K562 (cell line): Measurements from ENCODE around the gene NEDD4L. TPM values are rescaled to one million over a fixed set of nuclear protein-coding genes. Genes with fewer than 3 reads are reported as not detected.

Source experiments
- CBX8 ChIP-seq: fragments of 200-600 bp; sonication (generic); IDR thresholded peaks from 2 replicates; pipeline ENCODE4 v1.6.1; 2012; ENCODE audit warnings: borderline replicate concordance, mixed run types, low read depth, mild to moderate bottlenecking, moderate library complexity, mixed read lengths, low read length, control low read depth, inconsistent platforms; ENCODE audit not compliant: poor library complexity, severe bottlenecking; ENCODE audit errors: extremely low read depth
- CC2D1A ChIP-seq: fragments of 450-650 bp; IDR thresholded peaks from 2 replicates; pipeline ENCODE4 v1.6.1; 2017; ENCODE audit warnings: mild to moderate bottlenecking
- CEBPB ChIP-seq: fragments of 450-650 bp; IDR thresholded peaks from 2 replicates; pipeline ENCODE4 v1.6.1; 2016; ENCODE audit warnings: missing genetic modification characterization, missing compliant biosample characterization
- CREM ChIP-seq: IDR thresholded peaks from 2 replicates; pipeline ENCODE4 v1.6.1; 2014; ENCODE audit warnings: antibody characterized with exemption, low read depth
- DLX4 ChIP-seq: fragments of 250-450 bp; sonication (Bioruptor Pico); IDR thresholded peaks from 2 replicates; pipeline ENCODE4 v1.6.1; 2021; ENCODE audit warnings: mild to moderate bottlenecking
- DMBX1 ChIP-seq: fragments of 250-450 bp; sonication (Bioruptor Pico); IDR thresholded peaks from 2 replicates; pipeline ENCODE4 v1.8.0; 2022; ENCODE audit warnings: inconsistent platforms, mild to moderate bottlenecking, moderate library complexity, borderline replicate concordance
- FOXM1 ChIP-seq, 2 experiments: fragments of 450-650 bp in 1 of 2; sonication (generic) in 1 of 2; formaldehyde crosslinking in 1 of 2; IDR thresholded peaks; 2 replicates each; pipeline versions ENCODE4 v1.6.1 to v1.9.0; 2017 to 2022; ENCODE audit warnings: low read depth in 2 of 2, mild to moderate bottlenecking in 2 of 2, missing genetic modification reagents in 1 of 2, moderate library complexity in 1 of 2
- GATA2 ChIP-seq: sonication (generic); formaldehyde crosslinking; IDR thresholded peaks from 2 replicates; pipeline ENCODE4 v1.4.0; 2020; ENCODE audit warnings: mild to moderate bottlenecking, missing genetic modification reagents
- HDAC1 ChIP-seq, 2 experiments: fragments of 450-650 bp; IDR thresholded peaks; 2 replicates each; pipeline ENCODE4 v1.6.1; 2016 to 2017; ENCODE audit warnings: inconsistent platforms in 1 of 2, mild to moderate bottlenecking in 1 of 2, moderate library complexity in 1 of 2
- JUND ChIP-seq, 2 experiments: IDR thresholded peaks; 2 replicates in 1 of 2; 3 replicates in 1 of 2; pipeline ENCODE4 v1.6.1; 2011; ENCODE audit warnings: borderline replicate concordance in 2 of 2, low read depth in 2 of 2, low read length in 2 of 2, improper control_type of control experiment in 1 of 2, missing biosample characterization in 1 of 2, missing genetic modification characterization in 1 of 2, missing genetic modification reagents in 1 of 2
- MIER1 ChIP-seq: fragments of 450-650 bp; IDR thresholded peaks from 2 replicates; pipeline ENCODE4 v1.6.1; 2016; ENCODE audit warnings: antibody characterized with exemption, mild to moderate bottlenecking, low read depth
- MXD1 ChIP-seq: fragments of 250-450 bp; sonication (Bioruptor Pico); IDR thresholded peaks from 2 replicates; pipeline ENCODE4 v1.8.0; 2021; ENCODE audit warnings: borderline replicate concordance, mild to moderate bottlenecking, moderate library complexity; ENCODE audit not compliant: poor library complexity, severe bottlenecking
- MYNN ChIP-seq, 2 experiments: sonication (generic); formaldehyde crosslinking in 1 of 2; IDR thresholded peaks; 2 replicates each; pipeline versions ENCODE4 v1.5.0 to v1.6.1; 2016 to 2020; ENCODE audit warnings: antibody characterized with exemption in 1 of 2, missing genetic modification reagents in 1 of 2
- PRMT5 ChIP-seq: sonication (generic); formaldehyde crosslinking; IDR thresholded peaks from 2 replicates; pipeline ENCODE4 v1.5.0; 2020; ENCODE audit warnings: missing genetic modification reagents
- PTBP1 ChIP-seq: fragments of 200-400 bp; formaldehyde crosslinking; IDR thresholded peaks from 2 replicates; pipeline ENCODE4 v1.6.1; 2017; ENCODE audit warnings: low read depth, low read length
- RNF2 ChIP-seq: sonication (generic); IDR thresholded peaks from 2 replicates; pipeline ENCODE4 v1.6.1; 2016
- SMARCA5 ChIP-seq: fragments of 450-650 bp; IDR thresholded peaks from 2 replicates; pipeline ENCODE4 v1.6.1; 2016
- TEAD4 ChIP-seq, 2 experiments: sonication (generic) in 1 of 2; formaldehyde crosslinking in 1 of 2; IDR thresholded peaks; 2 replicates each; pipeline versions ENCODE4 v1.6.1 to v1.8.0; 2012 to 2022; ENCODE audit warnings: borderline replicate concordance in 1 of 2, inconsistent platforms in 1 of 2, low read length in 1 of 2, mild to moderate bottlenecking in 1 of 2, missing genetic modification reagents in 1 of 2
- ZFX ChIP-seq: sonication (generic); formaldehyde crosslinking; IDR thresholded peaks from 2 replicates; pipeline ENCODE4 v1.8.0; 2022; ENCODE audit warnings: mild to moderate bottlenecking, missing genetic modification reagents, moderate library complexity
- ZKSCAN1 ChIP-seq: fragments of 150-350 bp; IDR thresholded peaks from 2 replicates; pipeline ENCODE4 v1.6.1; 2016; ENCODE audit warnings: low read depth, low read length
- ZNF316 ChIP-seq: fragments of 450-650 bp; IDR thresholded peaks from 2 replicates; pipeline ENCODE4 v1.6.1; 2016
- ZNF384 ChIP-seq: IDR thresholded peaks from 2 replicates; pipeline ENCODE4 v1.6.1; 2012; ENCODE audit warnings: low read depth, low read length, improper control_type of control experiment
- ZNF561 ChIP-seq: fragments of 450-650 bp; formaldehyde crosslinking; conservative IDR thresholded peaks from 2 replicates; pipeline ENCODE4 v1.4.0; 2020; ENCODE audit warnings: mild to moderate bottlenecking, moderate library complexity
- ZNF644 ChIP-seq: fragments of 200-800 bp; sonication (Bioruptor generic); IDR thresholded peaks from 2 replicates; pipeline ENCODE4 v1.6.1; 2016; ENCODE audit warnings: low read depth, missing genetic modification characterization, missing compliant biosample characterization
- ZNF668 ChIP-seq: fragments of 250-450 bp; sonication (Bioruptor Pico); IDR thresholded peaks from 2 replicates; pipeline ENCODE4 v1.8.0; 2022; ENCODE audit warnings: mild to moderate bottlenecking, inconsistent platforms
- polyA plus RNA-seq, 8 experiments: library from polyadenylated mRNA; depleted of rRNA in 4 of 8; stranded (reverse) in 5 of 8; unstranded in 3 of 8; fragments of >200 nt; fragmentation: Nextera tagmentation in 2 of 8; fragmentation: Illumina TruSeq in 1 of 8; extraction: Ambion mirVana in 2 of 8; extraction: Trizol in 1 of 8; gene quantifications; 2 replicates each; pipeline versions ENCODE4 v1.2.1 to v1.2.3, GENCODE V29; 2011 to 2014; ENCODE audit warnings: inconsistent platforms in 1 of 8, missing spikeins in 1 of 8
- total RNA-seq, 7 experiments: library from RNA; depleted of rRNA in 6 of 7; stranded (reverse); fragments of >200 nt in 6 of 7; fragmentation: Illumina TruSeq in 2 of 7; extraction: Trizol in 2 of 7; gene quantifications; 2 replicates each; pipeline versions ENCODE4 v1.2.1 to v1.2.3, GENCODE V29; 2011 to 2021; ENCODE audit warnings: low replicate concordance in 1 of 7
- TF ChIP-seq, protein P1 (sequence below): fragments of 250-450 bp; sonication (Bioruptor Pico); IDR thresholded peaks from 2 replicates; pipeline ENCODE4 v1.8.0; 2022; ENCODE audit warnings: moderate library complexity, mild to moderate bottlenecking, inconsistent platforms

Gene NEDD4L
- total and polyA plus RNA-seq, 9 of the 15 experiments (the other 6 are each of a cell fraction or from before 2014, with no cell fraction given) = 8.1 to 33.4 (median 19.9) TPM

- TF ChIP-seq JUND (IDR thresholded peaks at IDR 0.05; ENCODE audit: borderline replicate concordance, low read depth, low read length) (peak; percentile 77), JUND (tag; IDR thresholded peaks at IDR 0.05; ENCODE audit: borderline replicate concordance, low read depth, low read length) (peak; percentile 69; the same call in 2 of the 3 replicates), DLX4 (CRISPR knock-in tag) (no peak), CEBPB (tag) (peak; percentile 94), PTBP1 (no peak), ZKSCAN1 (0 out of 2 replicates have a peak, but pooled peaks have one; percentile 35), ZNF644 (no peak), DMBX1 (no peak), MIER1 (no peak), ZNF668 (CRISPR knock-in tag) (no peak), FOXM1 (IDR thresholded peaks at IDR 0.05; ENCODE audit: low read depth) (peak; percentile 74), FOXM1 (CRISPR knock-in tag; IDR thresholded peaks at IDR 0.05; ENCODE audit: low read depth) (no peak), CC2D1A (peak; percentile 82; the same call in 1 of the 2 replicates), PRMT5 (CRISPR knock-in tag) (no peak), HDAC1 (IDR thresholded peaks at IDR 0.05) (peak in 1 of 2 experiments; percentile 73; a peak in 2 of 4 replicates), MXD1 (CRISPR knock-in tag) (no peak), RNF2 (peak; percentile 62; the same call in 1 of the 2 replicates), GATA2 (CRISPR knock-in tag) (peak; percentile 83), CREM (peak; percentile 55; the same call in 1 of the 2 replicates), CBX8 (no peak), ZFX (CRISPR knock-in tag) (no peak), SMARCA5 (no peak), ZNF561 (no peak), ZNF316 (peak; percentile 56), ZNF384 (no peak), TEAD4 (IDR thresholded peaks at IDR 0.05; ENCODE audit: low read length) (peak; percentile 95), TEAD4 (CRISPR knock-in tag; IDR thresholded peaks at IDR 0.05; ENCODE audit: borderline replicate concordance) (no peak), MYNN (IDR thresholded peaks at IDR 0.05) (peak; percentile 54; the same call in 1 of the 2 replicates), MYNN (CRISPR knock-in tag; IDR thresholded peaks at IDR 0.05) (no peak)
- TF ChIP-seq, protein P1, sequence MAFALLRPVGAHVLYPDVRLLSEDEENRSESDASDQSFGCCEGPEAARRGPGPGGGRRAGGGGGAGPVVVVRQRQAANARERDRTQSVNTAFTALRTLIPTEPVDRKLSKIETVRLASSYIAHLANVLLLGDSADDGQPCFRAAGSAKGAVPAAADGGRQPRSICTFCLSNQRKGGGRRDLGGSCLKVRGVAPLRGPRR = no peak
These were observed 35.0 kb downstream of the NEDD4L start (continued) for GRCh38 chr18:58078889-58079573.
